Ectodermal cell (in vitro differentiated cells): ENCODE data around the gene VAMP5.
"Not testable (repeated sequence)": the region's sequence is repeated elsewhere in the genome, so short reads cannot be mapped to it uniquely, and the experiment has no call there.

Experiments
- H3K27ac ChIP-seq: 2 replicates; pipeline ENCODE4 v1.7.0; 2013; ENCODE audit warnings: mild to moderate bottlenecking, low read depth, low read length; ENCODE audit not compliant: insufficient read depth, poor library complexity, severe bottlenecking
- H3K27me3 ChIP-seq: 2 replicates; pipeline ENCODE4 v1.7.0; 2013; ENCODE audit warnings: mild to moderate bottlenecking, low read length; ENCODE audit not compliant: insufficient read depth, control insufficient read depth, poor library complexity, severe bottlenecking
- H3K36me3 ChIP-seq: one replicate; pipeline ENCODE4 v1.7.0; 2013; ENCODE audit warnings: low read length; ENCODE audit not compliant: control insufficient read depth, insufficient read depth
- H3K4me1 ChIP-seq: one replicate; pipeline ENCODE4 v1.7.0; 2013; ENCODE audit warnings: low read length; ENCODE audit not compliant: control insufficient read depth, insufficient read depth
- H3K4me3 ChIP-seq: 2 replicates; pipeline ENCODE4 v1.7.0; 2013; ENCODE audit warnings: low read depth, low read length, control low read depth; ENCODE audit not compliant: insufficient read depth
- H3K9me3 ChIP-seq: 2 replicates; pipeline ENCODE4 v1.7.0; 2013; ENCODE audit warnings: mild to moderate bottlenecking, low read length, moderate library complexity; ENCODE audit not compliant: control insufficient read depth
- WGBS, 2 experiments: methylation state at CpG; one replicate each; pipeline ENCODE4 v1.1.7; 2013; ENCODE audit warnings: missing lambda C conversion rate in 2 of 2; 5-methylcytosine and 5-hydroxymethylcytosine counted together

VAMP5 gene

DNA sequence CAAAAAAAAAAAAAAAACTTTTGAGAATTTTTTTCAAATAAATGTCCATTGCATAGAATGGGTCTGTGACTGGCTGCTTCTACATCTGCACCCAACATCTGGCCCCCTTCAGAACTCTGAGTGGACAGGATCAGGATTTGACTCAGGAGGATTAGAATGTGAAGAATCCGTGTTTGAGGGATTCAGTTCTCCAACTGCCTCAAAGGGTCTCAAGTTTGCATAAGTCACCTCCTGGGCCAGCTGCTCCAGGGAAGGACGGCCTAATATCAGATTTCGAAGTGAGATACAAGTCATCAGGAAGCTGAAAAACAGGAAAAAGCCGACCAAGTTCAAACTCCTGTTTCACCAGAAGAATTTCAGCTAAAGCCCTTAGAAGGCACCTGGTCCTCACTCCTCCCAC is 34.4 kb upstream of the VAMP5 start:
- Histone ChIP-seq H3K36me3 (peaks cover 33% of the 10 kb centered on the region), H3K27ac (no peak overlapping the region), H3K4me3 (no peak overlapping the region), H3K27me3 (no peaks in the 10 kb centered on the region), H3K4me1 (no peaks in the 10 kb centered on the region), H3K9me3 (no peaks in the 10 kb centered on the region)
- 74 to 81% methylated on average over 4 of the region's 4 CpGs for WGBS, 2 experiments

DNA sequence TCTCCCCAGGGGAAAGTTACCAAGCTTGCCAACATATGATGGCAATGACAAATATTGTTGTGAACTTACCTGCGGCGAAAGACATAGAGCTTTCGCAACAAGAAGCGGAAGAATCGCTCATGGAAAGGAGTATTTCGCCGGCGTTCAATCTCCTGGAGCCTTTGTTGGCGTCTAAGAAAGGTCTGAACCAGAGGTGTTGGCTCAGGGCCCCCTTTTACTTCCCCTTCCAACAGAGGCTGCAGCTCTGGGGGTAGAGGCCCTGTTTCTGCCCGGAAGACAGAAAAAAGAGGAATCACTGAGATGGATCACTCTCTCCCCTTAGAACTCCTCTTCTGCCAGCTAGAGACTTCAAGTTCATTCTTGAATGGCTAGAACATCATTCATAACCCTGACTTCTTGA is 33.7 kb upstream of the VAMP5 start:
- 95% methylated on average over 10 of the region's 10 CpGs for WGBS, 2 experiments
- Histone ChIP-seq H3K4me3 (no peak overlapping the region), H3K4me1 (no peaks in the 10 kb centered on the region), H3K27me3 (no peaks in the 10 kb centered on the region), H3K27ac (no peak overlapping the region), H3K36me3 (peaks cover 30% of the 10 kb centered on the region), H3K9me3 (no peaks in the 10 kb centered on the region)

- Histone ChIP-seq H3K27ac (no peak overlapping the region), H3K36me3 (peaks cover 29% of the 10 kb centered on the region), H3K9me3 (no peaks in the 10 kb centered on the region), H3K27me3 (no peaks in the 10 kb centered on the region), H3K4me1 (no peaks in the 10 kb centered on the region), H3K4me3 (no peak overlapping the region)
- WGBS, 2 experiments = 85 to 88% methylated on average over 9 of the region's 9 CpGs
These were observed 32.2 kb upstream of the VAMP5 start for GRCh38 chr2:85551698-85552678.

DNA sequence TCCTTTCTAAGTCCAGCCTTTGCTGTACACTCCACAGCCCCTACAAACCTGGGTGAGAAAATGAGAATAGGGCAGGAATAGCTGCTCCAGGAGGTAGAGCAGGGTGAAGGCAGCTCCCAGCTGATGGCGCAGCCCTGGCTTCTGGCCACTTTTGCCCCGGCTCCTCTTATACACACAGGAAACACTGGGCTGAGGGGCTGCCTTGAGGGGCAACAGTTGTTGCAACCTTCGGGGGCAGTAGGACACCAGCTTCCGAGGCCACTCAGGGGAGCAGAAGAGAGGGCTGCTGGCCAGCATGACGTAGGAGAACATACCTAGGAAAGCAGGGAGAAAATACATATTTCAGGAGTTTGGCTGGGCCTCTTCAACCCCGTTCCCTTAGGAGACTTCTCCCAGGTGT is 31.0 kb upstream of the VAMP5 start:
- H3K4me1 ChIP-seq = no peaks in the 10 kb centered on the region
- H3K4me3 ChIP-seq = no peak overlapping the region
- 87% methylated on average over 6 of the region's 6 CpGs for WGBS, 2 experiments
- no peaks in the 10 kb centered on the region for H3K9me3 ChIP-seq
- H3K36me3 ChIP-seq = peaks cover 29% of the 10 kb centered on the region
- no peaks in the 10 kb centered on the region for H3K27me3 ChIP-seq
- no peak overlapping the region for H3K27ac ChIP-seq

GRCh38 chr2:85554980-85555612 is 29.1 kb upstream of the VAMP5 start:
- WGBS, 2 experiments = 94 to 100% methylated on average over 3 of the region's 3 CpGs
- Histone ChIP-seq H3K27ac (no peak overlapping the region), H3K4me1 (no peaks in the 10 kb centered on the region), H3K4me3 (no peak overlapping the region), H3K27me3 (no peaks in the 10 kb centered on the region), H3K9me3 (no peaks in the 10 kb centered on the region), H3K36me3 (peaks cover 29% of the 10 kb centered on the region)

GRCh38 chr2:85557130-85557529 is 27.1 kb upstream of the VAMP5 start:
- 93 to 98% methylated on average over 5 of the region's 5 CpGs for WGBS, 2 experiments
- H3K27me3 ChIP-seq = no peaks in the 10 kb centered on the region
- peaks cover 13% of the 10 kb centered on the region for H3K36me3 ChIP-seq
- no peaks in the 10 kb centered on the region for H3K9me3 ChIP-seq
- no peak overlapping the region for H3K4me3 ChIP-seq
- no peak overlapping the region for H3K27ac ChIP-seq
- H3K4me1 ChIP-seq = peaks cover 5% of the 10 kb centered on the region

GRCh38 chr2:85558160-85558559 is 26.1 kb upstream of the VAMP5 start:
- Histone ChIP-seq H3K9me3 (no peaks in the 10 kb centered on the region), H3K4me1 (peaks cover 5% of the 10 kb centered on the region), H3K36me3 (peaks cover 8% of the 10 kb centered on the region), H3K4me3 (no peak overlapping the region), H3K27me3 (no peaks in the 10 kb centered on the region), H3K27ac (no peak overlapping the region)
- WGBS, 2 experiments = 89 to 98% methylated on average over 1 of the region's 1 CpG

DNA sequence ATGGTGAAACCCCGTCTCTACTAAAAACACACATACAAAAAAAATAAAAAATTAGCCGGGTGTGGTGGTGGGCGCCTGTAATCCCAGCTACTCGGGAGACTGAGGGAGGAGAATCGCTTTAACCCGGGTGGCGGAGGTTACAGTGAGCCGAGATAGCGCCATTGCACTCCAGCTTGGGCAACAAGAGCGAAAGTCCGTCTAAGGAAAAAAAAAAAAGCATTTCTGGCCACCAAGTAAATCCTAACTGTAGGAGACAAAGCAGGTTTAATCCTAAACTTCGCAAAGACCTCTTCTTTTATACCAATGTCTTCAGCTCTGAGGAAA is 23.9 kb upstream of the VAMP5 start:
- not testable (repeated sequence) for H3K36me3 ChIP-seq, H3K9me3 ChIP-seq, H3K4me1 ChIP-seq, H3K27ac ChIP-seq, H3K27me3 ChIP-seq
- 89 to 90% methylated on average over 12 of the region's 12 CpGs for WGBS, 2 experiments
- H3K4me3 ChIP-seq = peak overlapping the region; percentile 87

GRCh38 chr2:85560812-85561279 is 23.4 kb upstream of the VAMP5 start:
- Histone ChIP-seq H3K4me3 (peak overlapping the region; percentile 87), H3K4me1 (peaks cover 5% of the 10 kb centered on the region), H3K36me3 (peaks cover 4% of the 10 kb centered on the region), H3K9me3 (no peaks in the 10 kb centered on the region), H3K27ac (no peak overlapping the region), H3K27me3 (no peaks in the 10 kb centered on the region)
- WGBS, 2 experiments = 13 to 14% methylated on average over 14 of the region's 14 CpGs
